Measurements from ENCODE around the gene HS1BP3.

GRCh38 chr2:20696366-20696765 is 45.5 kb upstream of the HS1BP3 start:
- TF ChIP-seq POLR2A (IDR thresholded peaks at IDR 0.05; ENCODE audit: low read length): no peak
- TF ChIP-seq ZSCAN20 (CRISPR knock-in tag; IDR thresholded peaks at IDR 0.05): no peak
- TF ChIP-seq CTCF (IDR thresholded peaks at IDR 0.05): no peak
- no peak for TF ChIP-seq BCL3 (IDR thresholded peaks at IDR 0.05)
- TF ChIP-seq, protein P1, sequence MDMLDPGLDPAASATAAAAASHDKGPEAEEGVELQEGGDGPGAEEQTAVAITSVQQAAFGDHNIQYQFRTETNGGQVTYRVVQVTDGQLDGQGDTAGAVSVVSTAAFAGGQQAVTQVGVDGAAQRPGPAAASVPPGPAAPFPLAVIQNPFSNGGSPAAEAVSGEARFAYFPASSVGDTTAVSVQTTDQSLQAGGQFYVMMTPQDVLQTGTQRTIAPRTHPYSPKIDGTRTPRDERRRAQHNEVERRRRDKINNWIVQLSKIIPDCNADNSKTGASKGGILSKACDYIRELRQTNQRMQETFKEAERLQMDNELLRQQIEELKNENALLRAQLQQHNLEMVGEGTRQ (IDR thresholded peaks at IDR 0.05): no peak
- no peak for TF ChIP-seq CHD2 (IDR thresholded peaks at IDR 0.05; ENCODE audit: low read length, partially characterized antibody)

All from A549 (cell line).